ENCODE measurements around the gene ARL6.
A peak's percentile ranks its signal among the peaks of the same experiment; 100 is the strongest.

The ARL6 gene

GRCh38 chr3:97764407-97765238 lies at the start of gene ARL6:
ARL6 (plus strand) TSS chr3:97764758; CDS start chr3:97768108, 3,350 bp downstream.
- peak; percentile 98 for DNase-seq

- DNase-seq: peak; percentile 41
Measured at GRCh38 chr3:97719156-97719821, 45.3 kb upstream of the ARL6 start.

GRCh38 chr3:97720417-97720816 lies 44.1 kb upstream of the ARL6 start:
- DNase-seq: no peak

GRCh38 chr3:97721446-97721845 lies 43.1 kb upstream of the ARL6 start:
- no peak for DNase-seq

GRCh38 chr3:97736928-97737327 lies 27.6 kb upstream of the ARL6 start:
- DNase-seq: peak; percentile 66

GRCh38 chr3:97738761-97739160 lies 25.8 kb upstream of the ARL6 start:
- no peak for DNase-seq

GRCh38 chr3:97742036-97742435 lies 22.5 kb upstream of the ARL6 start:
- DNase-seq: no peak

GRCh38 chr3:97744289-97744688 lies 20.3 kb upstream of the ARL6 start:
- DNase-seq: no peak

- DNase-seq: peak; percentile 63
Measured at GRCh38 chr3:97763586-97764406, 762 bp upstream of the ARL6 start.

- DNase-seq: no peak
Measured at GRCh38 chr3:97765336-97765735, 778 bp downstream of the ARL6 start.

GRCh38 chr3:97772926-97773325 lies 8.4 kb downstream of the ARL6 start:
- no peak for DNase-seq

- DNase-seq: no peak
Measured at GRCh38 chr3:97778152-97778551, 13.6 kb downstream of the ARL6 start.

GRCh38 chr3:97793420-97794019 lies 29.0 kb downstream of the ARL6 start:
- peak; percentile 48 for DNase-seq

GRCh38 chr3:97795951-97796350 lies 31.4 kb downstream of the ARL6 start:
- DNase-seq: no peak

- no peak for DNase-seq
Measured at GRCh38 chr3:97804471-97804870, 39.9 kb downstream of the ARL6 start.

- DNase-seq: no peak
Measured at GRCh38 chr3:97810779-97811390, 46.3 kb downstream of the ARL6 start.

- no peak for DNase-seq
Measured at GRCh38 chr3:97815149-97815917, 50.8 kb downstream of the ARL6 start.

GRCh38 chr3:97816811-97817210 lies 52.3 kb downstream of the ARL6 start:
- DNase-seq: no peak

GRCh38 chr3:97817965-97818364 lies 53.4 kb downstream of the ARL6 start:
- DNase-seq: peak; percentile 100

GRCh38 chr3:97820780-97821179 lies 56.2 kb downstream of the ARL6 start:
- DNase-seq: no peak

GRCh38 chr3:97821287-97821773 lies 56.8 kb downstream of the ARL6 start:
- peak; percentile 58 for DNase-seq
